Caco-2 (cell line): Measurements from ENCODE around the gene ANO3. TPM values are rescaled to one million over a fixed set of nuclear protein-coding genes. Genes with fewer than 3 reads are reported as not detected.

Experiments used
- BruUV-seq: library from RNA; stranded (reverse); fragments of 400-500 nt; replicated peaks from 2 replicates; lab custom pipeline; 2021; lab: Mats Ljungman, UMichigan
- CTCF ChIA-PET: fragments of 300-600 bp; sonication (Branson Sonifier 250); formaldehyde crosslinking; loops from one replicate; lab custom pipeline; 2022; ENCODE audit warnings: antibody characterized with exemption; lab: Charles Lee
- POLR2A ChIA-PET: fragments of 300-600 bp; sonication (Branson Sonifier 250); formaldehyde crosslinking; loops from one replicate; lab custom pipeline; 2022; ENCODE audit warnings: antibody characterized with exemption; lab: Charles Lee
- DNase-seq, 2 experiments: peaks; one replicate each; pipeline versions ENCODE4 v3.0.0 to v3.0.0-alpha.2; 2020 to 2022
- H3K27me3 ChIP-seq: replicated peaks from 2 replicates; pipeline ENCODE4 v1.6.0; 2011; ENCODE audit warnings: low read length; ENCODE audit not compliant: control insufficient read depth, insufficient read depth
- H3K36me3 ChIP-seq: 2 replicates; pipeline ENCODE4 v1.5.1; 2011; ENCODE audit warnings: low read length; ENCODE audit not compliant: control insufficient read depth, insufficient read depth
- H3K4me1 ChIP-seq: fragments of 250-450 bp; sonication (Bioruptor Pico); 2 replicates; pipeline ENCODE4 v1.5.1; 2020; ENCODE audit warnings: mild to moderate bottlenecking
- H3K4me3 ChIP-seq: 2 replicates; pipeline ENCODE4 v1.5.1; 2011; ENCODE audit warnings: low read depth, mild to moderate bottlenecking, control low read depth, low read length
- H3K9me3 ChIP-seq: fragments of 250-450 bp; sonication (Bioruptor Pico); 2 replicates; pipeline ENCODE4 v1.5.1; 2020; ENCODE audit warnings: mild to moderate bottlenecking, moderate library complexity
- H3K27ac Mint-ChIP-seq: one replicate; pipeline ENCODE4 v1.8.0; 2022; ENCODE audit warnings: mixed read lengths; ENCODE audit not compliant: unreplicated experiment
- H3K27me3 Mint-ChIP-seq: one replicate; pipeline ENCODE4 v1.8.0; 2022; ENCODE audit warnings: mixed read lengths; ENCODE audit not compliant: insufficient read depth, unreplicated experiment
- H3K36me3 Mint-ChIP-seq: one replicate; pipeline ENCODE4 v1.8.0; 2022; ENCODE audit warnings: mild to moderate bottlenecking, mixed read lengths; ENCODE audit not compliant: insufficient read depth, unreplicated experiment
- H3K4me1 Mint-ChIP-seq: one replicate; pipeline ENCODE4 v1.8.0; 2022; ENCODE audit warnings: low read depth, mixed read lengths; ENCODE audit not compliant: unreplicated experiment
- H3K4me3 Mint-ChIP-seq: one replicate; pipeline ENCODE4 v1.8.0; 2022; ENCODE audit warnings: mild to moderate bottlenecking, moderate library complexity, mixed read lengths; ENCODE audit not compliant: unreplicated experiment
- H3K9me3 Mint-ChIP-seq: one replicate; pipeline ENCODE4 v1.8.0; 2022; ENCODE audit warnings: mixed read lengths; ENCODE audit not compliant: unreplicated experiment
- CTCF ChIP-seq, 2 experiments: fragments of 200-600 bp in 1 of 2; IDR thresholded peaks; 1 replicate in 1 of 2; 2 replicates in 1 of 2; pipeline versions ENCODE4 v1.5.1 to v1.8.0; 2011 to 2022; ENCODE audit warnings: antibody characterized with exemption in 1 of 2, control low read depth in 1 of 2, inconsistent platforms in 1 of 2, low read depth in 1 of 2, low read length in 1 of 2, mild to moderate bottlenecking in 1 of 2, moderate library complexity in 1 of 2; ENCODE audit not compliant: insufficient read depth in 1 of 2, severe bottlenecking in 1 of 2, unreplicated experiment in 1 of 2
- intact Hi-C: fragments of 100-400 bp; cut with micrococcal nuclease; formaldehyde crosslinking; loops from one replicate; pipeline ENCODE4 v1.10.0; 2022; ENCODE audit not compliant: unreplicated experiment
- total RNA-seq: library from RNA; stranded (reverse); gene quantifications from 2 replicates; pipeline ENCODE4 v1.2.3, GENCODE V29; 2022

The ANO3 gene
- total RNA-seq, 1 experiment from 2014 or later: not detected

- POLR2A ChIA-PET: no interaction called here
- Mint-ChIP-seq H3K36me3 (no peaks in the 10 kb centered on the region), H3K27ac (no peak overlapping the region), H3K27me3 (no peaks in the 10 kb centered on the region), H3K9me3 (no peaks in the 10 kb centered on the region), H3K4me1 (no peaks in the 10 kb centered on the region), H3K4me3 (no peak overlapping the region)
- H3K4me1 ChIP-seq: no peaks in the 10 kb centered on the region
- H3K27me3 ChIP-seq: no peaks in the 10 kb centered on the region; the same call in 1 of the 2 replicates
- no peak for TF ChIP-seq CTCF (IDR thresholded peaks at IDR 0.05; ENCODE audit: insufficient read depth in 1 of 2, low read depth in 1 of 2, low read length in 1 of 2, severe bottlenecking in 1 of 2, unreplicated experiment in 1 of 2)
- DNase-seq: no peak
- BruUV-seq: no TSS peak
- H3K9me3 ChIP-seq: no peaks in the 10 kb centered on the region
- intact Hi-C loops: no loop called here
- no peak overlapping the region for H3K4me3 ChIP-seq
- no peaks in the 10 kb centered on the region for H3K36me3 ChIP-seq
- CTCF ChIA-PET: no interaction called here
These were observed 209.9 kb downstream of the ANO3 start for GRCh38 chr11:26541870-26542269.

GRCh38 chr11:26549176-26549575, 217.2 kb downstream of the ANO3 start:
- CTCF ChIA-PET: no interaction called here
- H3K27ac Mint-ChIP-seq: no peak overlapping the region
- H3K4me3 ChIP-seq: no peak overlapping the region
- no peaks in the 10 kb centered on the region for H3K4me1 Mint-ChIP-seq
- POLR2A ChIA-PET: no interaction called here
- H3K4me1 ChIP-seq: no peaks in the 10 kb centered on the region
- no peak for TF ChIP-seq CTCF (IDR thresholded peaks at IDR 0.05; ENCODE audit: insufficient read depth in 1 of 2, low read depth in 1 of 2, low read length in 1 of 2, severe bottlenecking in 1 of 2, unreplicated experiment in 1 of 2)
- H3K9me3 Mint-ChIP-seq: no peaks in the 10 kb centered on the region
- intact Hi-C loops: no loop called here
- H3K36me3 Mint-ChIP-seq: no peaks in the 10 kb centered on the region
- no peaks in the 10 kb centered on the region for H3K9me3 ChIP-seq
- H3K4me3 Mint-ChIP-seq: no peak overlapping the region
- no peaks in the 10 kb centered on the region; the same call in 1 of the 2 replicates for H3K27me3 ChIP-seq
- no peaks in the 10 kb centered on the region for H3K36me3 ChIP-seq
- peaks cover 5% of the 10 kb centered on the region for H3K27me3 Mint-ChIP-seq
- DNase-seq: no peak
- no TSS peak for BruUV-seq

- Mint-ChIP-seq H3K27ac (no peak overlapping the region), H3K4me3 (no peak overlapping the region), H3K4me1 (no peaks in the 10 kb centered on the region), H3K27me3 (peaks cover 5% of the 10 kb centered on the region), H3K9me3 (no peaks in the 10 kb centered on the region), H3K36me3 (no peaks in the 10 kb centered on the region)
- no peak for TF ChIP-seq CTCF (IDR thresholded peaks at IDR 0.05; ENCODE audit: insufficient read depth in 1 of 2, low read depth in 1 of 2, low read length in 1 of 2, severe bottlenecking in 1 of 2, unreplicated experiment in 1 of 2)
- Histone ChIP-seq H3K27me3 (no peaks in the 10 kb centered on the region; the same call in 1 of the 2 replicates), H3K4me1 (no peaks in the 10 kb centered on the region), H3K36me3 (no peaks in the 10 kb centered on the region), H3K4me3 (no peak overlapping the region), H3K9me3 (no peaks in the 10 kb centered on the region)
- ChIA-PET POLR2A (no interaction called here), CTCF (no interaction called here)
- intact Hi-C loops: no loop called here
- no peak for DNase-seq
- no TSS peak for BruUV-seq
These were observed 218.1 kb downstream of the ANO3 start for GRCh38 chr11:26550022-26550421.
